Duodenal mucosa (tissue), 2 donors: Measurements from ENCODE around the gene SAP25.

Experiments used
- H3K27ac ChIP-seq: one replicate; pipeline ENCODE4 v1.7.0; 2013; ENCODE audit warnings: low read depth, low read length
- H3K27me3 ChIP-seq, 2 donors: one replicate each; pipeline ENCODE4 v1.7.0; 2013; ENCODE audit warnings: low read length in 2 of 2, control low read depth in 1 of 2; ENCODE audit not compliant: insufficient read depth in 2 of 2, control insufficient read depth in 1 of 2
- H3K36me3 ChIP-seq, 2 donors: one replicate each; pipeline ENCODE4 v1.7.0; 2013; ENCODE audit warnings: low read length in 2 of 2, control low read depth in 1 of 2; ENCODE audit not compliant: insufficient read depth in 2 of 2, control insufficient read depth in 1 of 2
- H3K4me1 ChIP-seq, 2 donors: one replicate each; pipeline ENCODE4 v1.7.0; 2013; ENCODE audit warnings: low read length in 2 of 2, control low read depth in 1 of 2; ENCODE audit not compliant: insufficient read depth in 2 of 2, control insufficient read depth in 1 of 2
- H3K4me3 ChIP-seq, 2 donors: one replicate each; pipeline ENCODE4 v1.7.0; 2013; ENCODE audit warnings: low read length in 2 of 2, low read depth in 1 of 2
- H3K9ac ChIP-seq, 2 donors: one replicate each; pipeline ENCODE4 v1.7.0; 2013; ENCODE audit warnings: low read length in 2 of 2, low read depth in 1 of 2
- H3K9me3 ChIP-seq, 2 donors: one replicate each; pipeline ENCODE4 v1.7.0; 2013; ENCODE audit warnings: low read length in 2 of 2, control low read depth in 1 of 2; ENCODE audit not compliant: control insufficient read depth in 1 of 2

SAP25 gene

DNA sequence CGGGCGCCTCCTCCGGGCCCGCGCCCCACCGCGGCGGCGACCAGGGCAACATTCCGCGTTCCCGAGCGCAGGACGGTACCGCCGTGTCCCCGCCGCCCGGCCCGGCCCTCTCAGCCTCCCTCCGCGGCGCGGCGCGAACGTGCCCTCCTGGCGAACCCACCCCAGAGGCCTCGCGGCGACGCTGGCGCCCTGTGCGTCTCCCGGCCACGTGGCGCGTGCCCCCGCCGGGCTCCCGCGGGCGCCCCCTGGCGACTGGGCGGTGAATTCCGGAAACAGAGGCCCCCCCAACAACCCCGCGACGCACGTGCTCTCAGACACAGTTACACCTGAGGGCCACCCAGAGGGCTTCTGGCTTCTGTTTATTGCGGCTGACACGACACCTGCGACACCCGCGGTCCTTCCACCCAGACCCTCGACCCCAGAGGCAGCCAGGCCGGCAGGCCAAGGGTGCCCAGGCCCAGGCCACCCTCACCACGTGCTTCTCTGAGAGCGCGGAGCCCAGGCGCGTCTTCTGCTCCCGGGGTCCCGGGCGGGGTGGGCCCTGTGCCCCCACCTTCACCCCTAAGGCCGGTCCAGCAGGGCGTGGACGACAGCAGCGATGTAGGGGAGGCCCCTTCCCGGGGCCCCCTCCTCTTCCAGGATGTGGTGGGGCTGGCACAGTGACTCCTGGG, at the start of gene SAP25:
TSS of gene SAP25 (minus strand) at position 210 of the 671 bp plus-strand sequence. CDS start at position 52, 158 bp downstream.
- Histone ChIP-seq H3K27ac (no peak within 1 kb of the TSS), H3K9me3 (no peaks in the 10 kb centered on the region), H3K27me3 (no peaks in the 10 kb centered on the region), H3K36me3 (peaks cover 21 to 39% of the 10 kb centered on the region in 2 donors), H3K4me3 (no peak within 1 kb of the TSS), H3K4me1 (peaks cover 19 to 25% of the 10 kb centered on the region in 2 donors), H3K9ac (no peak within 1 kb of the TSS)

GRCh38 chr7:100621554-100621953, 47.9 kb upstream of the SAP25 start:
- peaks cover 0 to 5% of the 10 kb centered on the region in 2 donors for H3K4me1 ChIP-seq
- no peak overlapping the region for H3K9ac ChIP-seq
- no peak overlapping the region for H3K4me3 ChIP-seq
- H3K9me3 ChIP-seq, result no peaks in the 10 kb centered on the region
- H3K27ac ChIP-seq, result no peak overlapping the region
- H3K27me3 ChIP-seq, result no peaks in the 10 kb centered on the region
- H3K36me3 ChIP-seq, result no peaks in the 10 kb centered on the region

GRCh38 chr7:100620804-100621203, 47.1 kb upstream of the SAP25 start:
- H3K4me1 ChIP-seq, result no peaks in the 10 kb centered on the region

DNA sequence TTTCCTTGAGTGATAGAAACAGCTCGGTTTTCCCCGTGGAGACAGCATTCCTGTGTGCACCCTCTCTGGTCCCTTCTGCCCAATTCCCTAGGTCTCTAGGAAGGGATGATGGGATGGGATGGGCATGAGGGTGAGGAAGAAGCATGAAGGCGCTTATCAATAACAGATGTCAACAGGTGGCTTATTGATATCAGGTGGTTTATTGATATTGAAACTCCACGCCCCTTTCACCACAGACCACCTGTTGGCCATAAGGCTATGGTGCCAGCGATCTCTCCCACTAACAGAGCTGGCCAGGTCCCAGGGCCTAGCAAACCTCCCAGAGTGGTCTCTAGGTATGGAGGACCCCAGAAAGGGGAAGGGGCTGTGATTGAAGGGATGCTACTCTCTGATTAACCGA, 46.5 kb upstream of the SAP25 start:
- no peak overlapping the region for H3K9ac ChIP-seq
- H3K27ac ChIP-seq, result no peak overlapping the region
- H3K27me3 ChIP-seq, result no peaks in the 10 kb centered on the region
- no peaks in the 10 kb centered on the region for H3K36me3 ChIP-seq
- no peaks in the 10 kb centered on the region for H3K9me3 ChIP-seq
- H3K4me1 ChIP-seq, result no peaks in the 10 kb centered on the region
- H3K4me3 ChIP-seq, result no peak overlapping the region

More at GRCh38 chr7:100620804-100621203, 47.1 kb upstream of the SAP25 start:
- Histone ChIP-seq H3K27ac (no peak overlapping the region), H3K4me3 (no peak overlapping the region), H3K9me3 (no peaks in the 10 kb centered on the region), H3K9ac (no peak overlapping the region), H3K27me3 (no peaks in the 10 kb centered on the region), H3K36me3 (no peaks in the 10 kb centered on the region)

DNA sequence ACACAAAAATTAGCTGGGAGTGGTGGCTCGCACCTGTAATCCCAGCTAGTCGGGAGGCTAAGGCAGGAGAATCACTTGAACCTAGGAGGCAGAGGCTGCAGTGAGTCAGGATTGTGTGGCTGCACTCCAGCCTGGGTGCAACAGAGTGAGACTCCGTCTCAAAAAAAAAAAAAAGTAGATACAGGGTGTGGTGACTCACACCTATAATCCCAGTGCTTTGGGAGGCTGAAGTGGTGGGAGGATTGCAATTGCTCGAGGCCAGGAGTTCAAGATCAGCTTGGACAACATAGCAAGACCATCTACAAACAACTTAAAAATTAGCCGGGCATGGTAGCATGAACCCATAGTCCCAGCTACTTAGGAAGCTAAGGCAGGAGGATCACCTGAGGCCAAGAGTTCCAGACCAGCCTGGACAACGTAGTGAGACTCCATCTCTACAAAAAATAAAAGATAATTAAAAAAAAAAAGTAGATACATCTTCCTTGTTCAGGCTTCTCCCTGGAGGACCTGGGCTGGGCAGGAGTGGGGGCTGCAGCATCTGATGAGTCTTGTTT, 40.7 kb upstream of the SAP25 start:
- Histone ChIP-seq H3K9me3 (no peaks in the 10 kb centered on the region), H3K9ac (no peak overlapping the region), H3K36me3 (no peaks in the 10 kb centered on the region)

GRCh38 chr7:100613412-100614175, 39.9 kb upstream of the SAP25 start:
- peak overlapping the region; percentile 13 to 76 for H3K4me3 ChIP-seq
- no peaks in the 10 kb centered on the region for H3K27me3 ChIP-seq
- peaks cover 6 to 14% of the 10 kb centered on the region in 2 donors for H3K4me1 ChIP-seq
- no peak overlapping the region for H3K27ac ChIP-seq
- peak overlapping the region; percentile 57 to 77 for H3K9ac ChIP-seq
- no peaks in the 10 kb centered on the region for H3K36me3 ChIP-seq
- no peaks in the 10 kb centered on the region for H3K9me3 ChIP-seq

More for the DNA sequence above, 40.7 kb upstream of the SAP25 start:
- Histone ChIP-seq H3K27ac (no peak overlapping the region), H3K27me3 (no peaks in the 10 kb centered on the region), H3K4me1 (peaks cover 6 to 14% of the 10 kb centered on the region in 2 donors), H3K4me3 (no peak overlapping the region)

- H3K4me1 ChIP-seq, result peaks cover 6 to 14% of the 10 kb centered on the region in 2 donors
- peak overlapping the region; percentile 57 to 77 for H3K9ac ChIP-seq
- H3K27ac ChIP-seq, result no peak overlapping the region
- H3K27me3 ChIP-seq, result no peaks in the 10 kb centered on the region
- peak overlapping the region; percentile 76 to 78 for H3K4me3 ChIP-seq
- no peaks in the 10 kb centered on the region for H3K36me3 ChIP-seq
- no peaks in the 10 kb centered on the region for H3K9me3 ChIP-seq
Measured at GRCh38 chr7:100612730-100613390, 39.2 kb upstream of the SAP25 start.

- Histone ChIP-seq H3K4me3 (peak within 1 kb of the TSS; percentile 76 to 78), H3K9ac (peak within 1 kb of the TSS; percentile 75 to 82), H3K27me3 (no peaks in the 10 kb centered on the region), H3K9me3 (no peaks in the 10 kb centered on the region), H3K36me3 (no peaks in the 10 kb centered on the region), H3K4me1 (peaks cover 6 to 14% of the 10 kb centered on the region in 2 donors), H3K27ac (peak within 1 kb of the TSS; percentile 95)
Measured at GRCh38 chr7:100611983-100612729, 38.5 kb upstream of the SAP25 start, which contains the start of gene MOSPD3. Gene MOSPD3 (plus strand): TSS chr7:100612540. CDS start chr7:100612792, 252 bp downstream.

DNA sequence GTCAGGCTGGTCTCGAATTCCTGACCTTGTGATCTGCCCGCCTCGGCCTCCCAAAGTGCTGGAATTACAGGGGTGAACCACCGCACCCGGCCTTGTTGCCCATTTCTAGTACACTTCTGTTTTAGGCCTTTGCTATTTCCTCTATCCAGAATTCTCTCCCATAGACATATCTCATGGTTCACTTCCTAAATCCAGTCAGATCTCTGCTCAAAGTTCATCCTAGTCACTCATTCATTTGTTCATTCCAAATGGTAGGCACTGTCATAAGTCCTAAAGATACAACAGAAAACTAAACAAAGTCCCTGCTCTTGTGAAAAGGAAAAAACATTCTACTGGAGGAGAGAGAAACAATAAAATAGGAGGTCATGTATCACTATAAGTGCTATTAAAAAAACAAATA, 36.3 kb upstream of the SAP25 start:
- no peaks in the 10 kb centered on the region for H3K36me3 ChIP-seq

More for the DNA sequence above, 36.3 kb upstream of the SAP25 start:
- Histone ChIP-seq H3K27me3 (peaks cover 0 to 13% of the 10 kb centered on the region in 2 donors), H3K4me3 (no peak overlapping the region), H3K4me1 (peaks cover 12 to 20% of the 10 kb centered on the region in 2 donors), H3K9ac (no peak overlapping the region), H3K9me3 (no peaks in the 10 kb centered on the region), H3K27ac (no peak overlapping the region)
